HG03175 (cell line): ENCODE results near the gene SLCO2A1.

Experiments
- ATAC-seq: cut with Tn5 transposase; IDR thresholded peaks from one replicate; pipeline ENCODE4 v1.9.1; 2021; ENCODE audit warnings: mild to moderate bottlenecking, moderate library complexity; ENCODE audit not compliant: unreplicated experiment

Gene SLCO2A1

DNA sequence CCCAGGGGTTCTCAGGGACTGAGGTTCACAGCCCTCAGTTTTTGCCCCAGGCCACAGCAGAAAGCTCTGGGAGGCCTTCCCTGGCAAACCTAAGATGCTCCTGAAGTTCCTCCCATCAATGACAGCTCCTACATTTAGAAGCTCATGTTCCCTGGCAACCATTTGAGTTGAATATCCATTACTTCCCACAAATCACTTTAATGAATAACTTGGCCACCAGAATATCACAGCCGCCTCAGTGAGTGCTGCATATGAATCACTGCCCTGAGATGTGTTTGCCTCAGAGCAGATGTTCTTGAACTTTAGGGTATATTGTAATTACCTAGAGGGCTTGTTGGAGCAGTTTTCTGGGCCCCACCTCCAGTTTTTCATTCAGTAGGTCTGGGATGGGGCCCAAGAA lies 27.4 kb downstream of the SLCO2A1 start:
- no peak for ATAC-seq

DNA sequence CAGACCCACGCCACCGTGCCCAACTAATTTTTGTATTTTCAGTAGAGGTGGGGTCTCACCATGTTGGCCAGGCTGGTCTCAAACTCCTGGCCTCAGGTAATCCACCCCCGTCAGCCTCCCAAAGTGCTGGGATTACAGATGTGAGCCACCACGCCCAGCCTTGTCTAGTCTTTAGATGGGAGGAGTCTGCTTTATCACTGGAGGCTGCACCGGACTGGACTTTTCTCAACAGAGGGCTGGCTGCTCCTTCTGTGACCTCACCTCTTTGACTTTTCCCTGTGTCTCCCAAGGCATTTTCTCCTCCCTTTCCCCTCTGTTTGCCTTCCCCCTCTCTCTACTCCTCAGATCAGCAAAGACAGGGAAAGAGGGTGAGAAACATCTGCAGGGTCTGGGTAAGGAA lies 28.5 kb downstream of the SLCO2A1 start:
- ATAC-seq: no peak

DNA sequence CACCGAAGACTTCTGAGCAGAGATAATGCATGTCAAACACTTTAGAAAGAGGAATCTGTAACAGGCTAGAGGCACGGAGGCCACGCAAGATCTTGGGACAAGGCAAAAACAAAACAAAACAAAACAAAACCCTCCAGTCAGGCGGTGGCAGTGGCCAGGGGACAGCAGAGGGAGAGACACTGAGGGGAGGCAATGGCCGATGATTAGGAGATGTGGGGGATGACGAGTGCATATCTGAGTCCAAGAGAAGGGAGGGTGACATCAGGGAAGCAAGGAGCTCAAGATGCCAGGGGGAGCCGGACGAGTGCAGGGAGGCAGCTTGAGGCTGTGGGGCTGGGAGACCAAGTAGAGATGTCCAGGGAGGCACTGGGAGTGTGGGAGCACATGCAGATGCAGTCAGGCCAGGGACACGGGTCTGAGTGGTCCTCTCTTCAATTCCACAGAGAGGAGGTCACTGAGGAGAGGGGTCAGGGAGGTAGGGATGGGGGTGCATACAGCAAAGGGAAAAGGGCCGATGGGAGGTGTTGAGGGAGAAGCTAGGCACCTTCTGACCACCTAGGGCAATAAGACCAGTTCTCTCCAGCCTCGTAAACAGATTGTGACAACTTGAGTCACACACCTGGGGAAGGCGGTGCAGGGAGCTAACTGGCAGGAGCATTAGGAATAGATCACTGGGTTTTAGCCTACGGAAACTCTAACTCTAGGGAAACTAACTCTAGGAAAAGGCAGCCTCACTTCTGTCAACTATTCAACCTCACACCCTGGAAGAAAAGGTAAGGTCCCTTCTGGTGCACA lies 29.6 kb downstream of the SLCO2A1 start:
- no peak for ATAC-seq

DNA sequence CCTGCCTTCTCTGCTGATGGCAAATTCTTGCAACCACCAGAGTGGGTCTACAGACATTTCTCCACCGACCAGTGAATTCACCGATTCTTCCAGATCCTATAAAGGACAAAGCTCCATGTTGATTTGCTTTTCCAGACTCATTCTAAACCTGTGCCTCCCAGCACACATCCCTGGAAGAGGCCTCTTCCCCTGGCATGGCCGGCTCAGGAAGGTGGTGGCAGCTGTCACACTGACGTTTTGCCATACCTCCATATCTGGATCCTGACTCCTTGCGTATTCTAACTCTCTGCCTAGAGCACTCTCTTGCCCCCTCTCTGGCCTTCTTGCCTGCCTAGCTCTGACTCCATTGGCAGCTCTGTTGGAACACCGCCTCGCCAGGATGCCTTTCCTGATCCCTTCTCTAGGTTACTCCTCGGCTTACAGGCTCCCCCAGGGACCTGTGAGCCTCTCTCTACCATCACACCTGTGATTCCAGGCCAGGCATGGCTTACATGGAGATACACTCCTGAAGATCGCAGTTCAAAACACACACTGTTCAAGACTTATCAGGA lies 31.0 kb downstream of the SLCO2A1 start:
- ATAC-seq: no peak

DNA sequence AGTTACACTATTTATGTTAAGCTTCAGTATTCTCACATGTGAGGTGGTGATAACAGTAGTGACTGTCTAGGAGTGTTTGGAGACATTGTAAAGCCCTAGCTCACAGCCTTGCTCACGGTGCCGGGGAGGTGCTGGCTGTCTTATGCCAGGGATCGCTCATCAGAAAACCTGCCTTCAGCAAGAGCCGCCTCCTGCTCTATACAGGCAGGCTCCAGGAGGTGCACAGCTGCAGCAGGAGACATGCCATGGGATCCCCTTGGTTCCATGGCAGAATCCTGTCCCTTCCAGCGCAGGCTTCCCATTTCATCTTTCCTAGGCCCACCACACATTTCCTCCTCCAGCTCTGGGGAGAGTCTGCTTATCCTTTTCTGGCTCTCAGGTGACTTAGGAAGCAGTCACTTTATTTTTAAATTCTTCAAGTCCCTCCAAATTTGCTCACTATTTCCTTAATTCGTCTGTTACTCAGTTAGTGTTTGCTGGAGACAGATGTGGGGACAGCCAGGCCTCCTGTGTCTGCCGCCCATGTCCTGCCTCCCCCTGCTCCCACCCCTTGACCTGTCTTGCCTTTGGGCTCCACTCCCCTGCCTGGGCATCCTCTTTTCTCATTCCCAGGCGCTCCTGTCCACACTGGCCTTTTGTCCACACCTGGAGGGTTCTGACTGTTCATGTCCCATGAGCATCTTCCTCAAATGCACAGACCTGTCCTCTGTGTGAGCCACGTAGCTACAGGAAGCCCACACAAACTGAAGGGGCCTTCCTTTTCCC lies 31.7 kb downstream of the SLCO2A1 start:
- no peak for ATAC-seq

DNA sequence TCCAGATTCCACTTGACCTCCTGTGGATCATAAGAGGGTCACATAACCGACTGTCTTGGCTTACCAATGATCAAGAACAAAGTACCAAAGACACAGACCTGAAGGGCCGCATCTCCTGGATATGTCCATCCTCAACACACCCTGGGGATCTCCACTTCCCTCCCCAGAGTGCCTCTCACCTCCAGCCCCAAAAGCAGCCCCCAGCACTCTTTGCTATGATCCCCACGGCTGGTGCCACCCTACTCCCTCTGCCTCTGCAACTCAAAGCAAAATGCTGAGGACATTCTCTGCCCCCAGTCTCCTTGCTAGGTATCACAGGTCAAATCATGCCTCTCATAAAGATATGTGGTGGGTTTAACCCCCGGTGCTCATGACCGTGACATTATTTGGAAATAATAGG lies 32.7 kb downstream of the SLCO2A1 start:
- ATAC-seq: no peak

DNA sequence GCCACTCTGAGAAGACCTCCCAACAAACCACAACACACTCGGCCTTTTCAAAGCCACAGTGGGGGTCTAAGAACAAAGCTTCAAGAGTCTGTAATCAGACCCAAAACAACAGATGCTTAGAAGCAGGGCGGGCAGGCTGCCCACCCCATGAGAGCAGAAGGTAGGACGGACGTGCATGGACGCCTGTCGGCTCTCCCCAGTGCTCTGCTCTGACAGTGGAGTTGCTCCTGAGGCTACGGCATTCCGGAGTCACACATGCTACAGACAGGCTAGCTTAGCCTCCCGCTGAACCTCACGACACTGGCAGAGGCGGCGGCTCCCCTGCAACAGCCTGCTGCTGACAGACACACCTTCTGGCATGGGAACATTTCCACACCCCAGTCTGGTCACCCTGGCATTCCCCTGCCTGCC lies 33.5 kb downstream of the SLCO2A1 start:
- no peak for ATAC-seq

DNA sequence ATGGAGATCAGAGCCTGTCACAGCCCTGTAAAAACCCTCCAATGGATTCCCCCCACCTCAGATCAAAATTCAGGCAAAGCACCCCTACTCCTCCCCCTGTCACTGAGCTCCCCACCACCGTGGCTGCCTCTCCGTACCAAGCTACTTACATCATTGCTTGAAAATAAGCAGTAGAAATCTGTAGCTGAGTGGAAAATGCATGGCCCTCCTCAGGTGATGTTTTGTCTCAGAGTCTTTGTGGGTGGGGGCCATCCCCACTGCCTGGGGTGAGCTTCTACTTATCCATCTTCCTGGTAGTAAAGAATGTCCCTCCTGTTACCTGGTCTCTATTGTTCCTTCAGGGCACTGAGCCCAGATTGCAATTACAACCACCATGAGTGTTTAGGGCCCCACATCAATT lies 34.5 kb downstream of the SLCO2A1 start:
- no peak for ATAC-seq

DNA sequence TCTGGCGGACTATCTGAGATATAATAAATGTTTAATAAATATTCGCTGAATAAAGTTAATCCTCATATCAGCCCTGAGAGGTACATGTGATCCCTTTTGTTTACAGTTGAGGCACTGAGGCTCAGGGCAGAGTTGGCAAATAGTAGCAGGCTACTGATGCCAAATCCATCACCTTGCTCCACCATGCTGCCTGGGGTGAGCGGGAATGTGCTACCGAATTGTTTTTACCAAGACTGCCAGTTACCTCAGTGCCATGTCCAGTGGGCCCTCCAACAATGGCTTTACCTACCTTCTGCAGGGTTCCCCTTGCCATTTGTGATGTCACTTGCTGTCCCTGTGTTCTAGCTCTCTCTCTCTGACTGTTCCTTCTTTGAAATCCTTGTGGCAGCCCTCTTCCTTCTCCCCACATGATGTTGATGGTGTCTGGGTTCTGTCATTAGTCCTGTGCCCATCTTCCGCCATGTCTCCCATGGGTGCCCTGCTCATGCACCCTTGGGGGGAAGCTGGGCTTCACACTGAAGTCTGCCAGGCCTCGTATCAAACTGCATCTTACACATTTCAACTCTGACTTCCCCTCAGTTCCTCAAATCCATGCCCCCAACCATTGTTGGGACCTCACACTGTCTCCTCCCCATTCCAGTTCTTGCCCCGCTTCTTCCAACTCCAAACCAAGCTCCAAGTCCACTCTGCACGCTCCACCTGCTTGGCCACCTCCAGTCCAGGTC lies 35.4 kb downstream of the SLCO2A1 start:
- no peak for ATAC-seq

DNA sequence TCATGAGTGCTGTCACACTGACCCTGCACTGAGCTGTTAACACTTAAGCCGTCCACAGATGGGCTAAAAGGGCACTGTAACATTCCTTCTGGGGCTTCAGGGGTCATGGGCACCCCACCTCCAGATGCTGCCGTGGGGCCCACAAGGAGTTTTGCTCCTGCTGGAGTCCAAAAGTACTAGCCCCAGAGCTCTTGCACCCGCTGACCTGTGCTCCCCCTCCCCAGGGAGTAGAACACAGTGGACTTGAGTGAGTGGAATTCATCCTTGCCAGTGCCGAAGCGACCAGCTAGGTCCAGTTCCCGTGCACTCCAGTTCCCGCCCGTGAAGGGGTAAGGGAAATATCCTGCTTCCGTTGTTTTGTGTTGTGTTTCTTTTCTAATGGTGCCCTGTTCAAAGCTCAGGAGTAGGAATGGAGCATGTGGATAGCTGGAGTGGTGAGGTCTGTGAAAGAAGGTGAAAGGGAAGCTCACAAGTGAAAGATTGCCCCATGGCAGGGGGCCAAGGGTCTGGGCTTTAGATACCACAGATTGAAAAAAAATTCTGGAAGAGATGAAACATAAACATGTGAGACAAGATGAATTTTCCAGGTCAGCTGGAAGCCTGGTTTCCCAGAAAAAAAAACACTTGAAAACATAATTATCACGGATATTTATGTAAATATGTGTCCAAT lies 36.6 kb downstream of the SLCO2A1 start:
- ATAC-seq: no peak

DNA sequence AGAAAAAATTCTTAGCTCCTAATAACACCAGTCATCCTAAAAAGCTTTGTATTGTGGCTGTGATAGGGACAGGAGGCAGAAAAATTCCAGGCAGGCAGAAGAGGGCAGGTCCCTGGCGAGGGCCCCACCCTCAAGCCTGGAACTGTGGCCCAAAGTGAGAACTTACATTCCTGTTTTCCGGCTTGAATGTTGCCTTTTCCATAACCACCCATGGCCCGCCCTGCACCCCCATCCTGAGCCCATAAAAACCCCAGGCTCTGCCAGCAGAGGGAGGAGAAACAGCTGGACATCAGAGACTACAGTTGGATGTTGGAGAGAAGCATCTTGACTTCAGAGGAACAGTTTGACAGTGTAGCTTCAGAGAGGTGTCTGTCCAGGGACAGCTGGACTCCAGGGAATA lies 37.3 kb downstream of the SLCO2A1 start:
- ATAC-seq: no peak

DNA sequence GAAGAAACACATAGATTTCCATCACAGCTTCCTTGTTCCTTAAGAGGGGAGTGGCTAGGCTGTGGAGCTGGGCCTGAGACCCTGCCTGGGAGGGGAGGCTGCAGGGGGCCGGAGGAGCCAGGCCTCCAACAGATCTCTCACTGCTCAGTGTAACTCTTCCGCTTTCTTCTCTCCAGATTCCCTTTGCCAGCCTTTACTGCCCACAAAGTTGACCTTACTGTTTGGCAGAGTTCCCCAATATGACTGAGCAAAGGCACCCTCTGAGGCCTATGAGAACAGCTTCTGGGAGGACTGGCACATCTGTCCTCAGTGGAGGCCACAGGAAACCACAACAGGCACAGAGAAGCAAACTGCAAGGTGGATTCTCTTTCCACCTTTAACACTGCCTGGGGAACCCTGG lies 38.1 kb downstream of the SLCO2A1 start:
- ATAC-seq: no peak

DNA sequence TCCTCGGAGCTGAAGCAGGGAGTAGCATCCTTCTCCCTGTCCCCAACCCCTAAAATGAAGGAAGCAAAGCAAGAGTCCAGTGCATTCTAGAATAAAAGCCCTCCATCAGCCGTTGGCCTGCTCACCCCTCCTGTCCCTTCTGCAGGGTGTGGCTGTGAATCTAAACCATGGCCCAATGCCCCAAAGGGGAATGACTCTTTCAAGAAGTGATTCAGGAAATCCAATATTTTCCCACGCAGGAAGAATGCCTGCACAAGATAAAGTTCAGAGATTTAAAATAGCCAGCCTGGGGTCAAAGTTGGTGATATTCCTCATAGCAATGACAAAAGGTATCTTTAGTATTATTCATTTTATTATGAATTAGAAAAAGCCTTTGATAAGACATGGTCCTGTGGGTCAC lies 38.5 kb downstream of the SLCO2A1 start:
- no peak for ATAC-seq

DNA sequence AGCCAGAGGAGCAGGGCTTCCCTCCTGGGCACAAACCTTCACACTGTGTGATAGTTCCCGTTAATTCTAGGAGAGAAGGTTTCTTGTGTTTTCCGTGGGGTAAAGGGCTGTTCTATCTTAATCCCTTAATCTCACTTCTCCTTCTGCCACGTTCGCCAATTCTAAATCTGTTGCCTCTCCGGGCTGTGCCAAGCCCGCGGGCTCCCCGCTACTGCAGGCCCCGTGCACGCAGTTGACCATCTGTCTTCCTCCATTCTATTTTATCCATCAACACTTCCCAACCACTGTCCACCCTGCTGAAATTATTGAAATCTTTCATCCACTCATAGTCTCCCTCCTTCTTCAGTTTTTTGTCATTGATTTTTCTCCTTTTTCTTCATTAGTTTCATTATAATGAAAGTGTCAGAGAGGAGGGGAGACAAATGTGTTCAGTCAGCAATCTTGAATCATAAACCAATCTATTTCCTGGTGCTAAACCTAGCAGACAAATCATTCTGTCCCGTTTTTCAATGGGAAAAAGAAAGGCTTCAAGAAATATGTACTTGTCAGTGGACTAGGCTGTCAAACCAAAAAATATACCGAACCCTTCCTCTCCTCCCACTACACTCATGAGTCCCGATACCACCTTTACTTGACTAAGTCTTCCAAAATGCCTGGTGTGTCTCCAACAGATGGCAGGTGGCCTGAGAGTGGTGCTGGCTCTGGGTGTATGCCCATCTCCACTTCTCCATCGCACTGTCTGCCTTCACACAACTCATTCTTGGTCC lies 39.6 kb downstream of the SLCO2A1 start:
- no peak for ATAC-seq

DNA sequence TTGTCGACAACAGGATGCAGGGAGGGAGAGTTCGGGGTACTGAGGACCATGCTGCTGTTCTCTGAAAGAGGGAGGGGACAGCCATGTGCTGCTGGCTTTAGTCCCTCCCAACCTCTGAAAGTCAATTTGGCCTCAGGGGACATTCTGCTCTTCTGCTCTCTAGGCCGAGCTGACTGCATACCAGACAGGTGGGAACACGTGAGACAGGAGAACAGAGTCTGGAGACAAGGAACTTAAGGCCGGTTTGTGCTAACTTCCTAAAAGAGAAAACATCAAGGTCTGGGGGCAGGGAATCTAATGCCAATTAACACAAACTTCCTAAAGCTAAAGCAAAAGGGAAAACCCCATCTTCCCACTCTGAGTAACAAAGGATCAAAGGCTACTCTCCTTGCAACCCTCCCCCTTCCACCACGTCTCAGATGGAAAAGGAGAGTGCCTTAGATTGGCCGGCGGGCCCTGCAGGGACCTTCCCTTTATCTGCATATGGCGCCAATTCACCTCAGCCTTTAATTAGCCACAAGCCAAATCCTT lies 41.0 kb downstream of the SLCO2A1 start:
- no peak for ATAC-seq

DNA sequence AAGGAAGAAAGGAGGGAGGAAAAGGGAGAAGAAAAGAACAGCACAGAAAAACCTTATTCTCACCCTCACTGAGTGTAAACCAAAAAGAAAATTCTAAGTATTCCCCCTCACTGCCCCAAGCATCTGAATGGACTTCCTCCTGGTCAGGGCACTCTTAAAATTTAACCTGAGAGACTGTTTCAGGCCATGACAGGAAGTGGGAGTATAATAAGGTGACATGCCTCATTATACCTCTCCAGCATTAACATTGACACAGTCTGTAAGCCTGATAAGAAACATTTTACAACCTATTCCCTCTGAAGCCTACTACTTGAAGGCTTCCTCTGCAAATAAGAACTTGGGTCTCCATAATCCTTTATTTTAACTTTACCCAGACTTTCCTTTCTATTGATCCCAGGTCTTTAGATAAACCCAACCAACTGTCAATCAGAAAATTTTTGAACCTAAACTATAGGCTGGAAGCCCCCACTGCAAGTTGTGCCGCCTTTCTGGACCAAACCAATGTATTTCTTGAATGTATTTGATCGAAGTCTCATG lies 41.7 kb downstream of the SLCO2A1 start:
- peak; percentile 50 for ATAC-seq

DNA sequence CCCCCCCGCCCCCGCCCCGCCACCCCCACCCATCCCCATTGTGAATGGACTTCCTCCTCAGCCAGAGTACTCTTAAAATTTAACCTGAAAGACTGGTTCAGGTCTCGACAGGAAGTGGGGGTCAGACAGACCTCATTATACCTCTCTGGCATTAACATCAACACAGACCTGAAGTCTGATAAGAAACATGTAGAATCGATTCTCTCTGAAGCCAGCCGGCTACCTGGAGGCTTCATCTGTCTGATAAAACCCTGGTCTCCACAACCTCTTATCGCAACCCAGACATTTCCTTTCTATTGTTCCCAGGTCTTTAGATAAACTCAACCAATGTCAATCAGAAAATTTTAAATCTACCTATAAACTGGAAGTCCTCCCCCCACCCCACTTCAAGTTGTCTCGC lies 42.6 kb downstream of the SLCO2A1 start:
- no peak for ATAC-seq

DNA sequence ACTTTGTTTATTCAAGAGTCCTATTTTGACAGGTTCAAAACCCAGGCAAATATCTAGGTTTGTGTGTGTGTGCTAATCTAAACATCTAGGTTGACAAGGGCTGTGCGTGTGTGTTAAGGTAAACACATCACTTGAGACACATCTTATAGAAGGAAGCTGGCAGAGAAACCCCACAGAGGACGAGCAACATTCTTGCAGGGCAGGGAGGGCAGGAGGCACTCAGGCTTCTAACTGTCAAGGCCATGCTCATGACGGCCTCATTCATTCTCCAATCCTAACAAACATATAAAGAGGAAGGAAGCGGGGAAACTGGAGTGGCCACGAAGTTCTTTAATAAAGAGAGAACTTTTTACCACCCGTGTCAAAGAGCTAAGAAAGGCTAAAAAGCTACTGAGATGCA lies 43.4 kb downstream of the SLCO2A1 start:
- ATAC-seq: no peak

DNA sequence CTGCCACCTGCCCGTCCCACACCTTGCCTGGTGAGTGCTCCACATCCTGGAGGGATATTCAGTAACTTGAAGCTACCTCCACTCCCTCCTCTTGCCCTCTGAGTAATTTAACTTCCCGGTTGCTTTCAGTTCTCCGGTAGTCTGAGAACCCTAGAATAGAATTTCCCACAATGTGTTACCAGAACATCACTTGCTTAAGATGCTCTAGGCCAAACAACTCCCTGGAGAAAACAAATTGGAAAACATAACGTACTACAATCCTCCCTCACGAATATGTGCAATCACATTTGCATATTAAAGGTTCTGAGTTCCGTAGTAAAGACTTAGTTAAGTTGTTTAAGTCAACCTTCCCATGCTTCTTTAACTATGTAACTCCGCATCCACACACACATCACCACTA lies 44.8 kb downstream of the SLCO2A1 start:
- ATAC-seq: no peak
